ENCODE data around the gene PLAGL2.
A peak's percentile ranks its signal among the peaks of the same experiment; 100 is the strongest.
"Not testable (repeated sequence)": the region's sequence is repeated elsewhere in the genome, so short reads cannot be mapped to it uniquely, and the experiment has no call there.

The PLAGL2 gene

GRCh38 chr20:32179515-32179914, 28.0 kb downstream of the PLAGL2 start:
- DNase-seq, result no peak

DNA sequence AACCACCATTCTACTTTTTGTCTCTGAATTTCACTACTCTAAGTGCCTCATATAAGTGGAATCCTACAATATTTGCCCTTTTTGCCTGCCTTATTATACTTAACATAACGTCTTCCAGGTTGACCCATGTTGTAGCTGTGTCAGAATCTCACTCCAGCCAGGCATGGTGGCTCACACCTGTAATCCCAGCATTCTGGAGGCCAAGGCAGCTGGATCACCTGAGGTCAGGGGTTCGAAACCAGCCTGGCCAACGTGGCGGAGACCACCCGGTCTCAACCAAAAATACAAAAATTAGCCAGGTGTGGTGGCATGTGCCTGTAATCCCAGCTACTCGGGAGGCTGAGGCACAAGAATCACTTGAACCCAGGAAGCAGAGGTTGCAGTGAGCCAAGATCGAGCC, 29.8 kb downstream of the PLAGL2 start:
- not testable (repeated sequence) for DNase-seq

- DNase-seq, result no peak
These were observed 39.2 kb downstream of the PLAGL2 start for GRCh38 chr20:32168184-32168910.

DNA sequence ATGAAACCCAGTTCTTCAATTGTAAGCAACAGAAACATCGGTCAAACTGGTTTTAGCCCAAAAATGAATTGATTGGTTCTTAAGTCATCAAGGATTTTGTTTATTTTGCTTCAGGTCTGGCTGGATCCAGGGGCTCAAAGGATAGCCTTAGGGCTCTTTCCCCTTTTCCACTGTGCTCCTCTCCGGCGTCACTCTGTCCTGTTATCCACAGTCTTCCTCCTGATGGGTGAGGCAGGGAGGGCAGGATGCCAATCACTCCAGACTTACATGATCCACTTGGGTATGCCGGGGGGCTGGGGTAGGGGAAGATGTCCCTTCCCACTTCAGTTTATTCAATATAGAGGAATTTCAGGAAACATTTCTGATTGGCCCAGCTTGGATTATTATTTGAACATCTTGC, 40.0 kb downstream of the PLAGL2 start:
- no peak for DNase-seq

DNA sequence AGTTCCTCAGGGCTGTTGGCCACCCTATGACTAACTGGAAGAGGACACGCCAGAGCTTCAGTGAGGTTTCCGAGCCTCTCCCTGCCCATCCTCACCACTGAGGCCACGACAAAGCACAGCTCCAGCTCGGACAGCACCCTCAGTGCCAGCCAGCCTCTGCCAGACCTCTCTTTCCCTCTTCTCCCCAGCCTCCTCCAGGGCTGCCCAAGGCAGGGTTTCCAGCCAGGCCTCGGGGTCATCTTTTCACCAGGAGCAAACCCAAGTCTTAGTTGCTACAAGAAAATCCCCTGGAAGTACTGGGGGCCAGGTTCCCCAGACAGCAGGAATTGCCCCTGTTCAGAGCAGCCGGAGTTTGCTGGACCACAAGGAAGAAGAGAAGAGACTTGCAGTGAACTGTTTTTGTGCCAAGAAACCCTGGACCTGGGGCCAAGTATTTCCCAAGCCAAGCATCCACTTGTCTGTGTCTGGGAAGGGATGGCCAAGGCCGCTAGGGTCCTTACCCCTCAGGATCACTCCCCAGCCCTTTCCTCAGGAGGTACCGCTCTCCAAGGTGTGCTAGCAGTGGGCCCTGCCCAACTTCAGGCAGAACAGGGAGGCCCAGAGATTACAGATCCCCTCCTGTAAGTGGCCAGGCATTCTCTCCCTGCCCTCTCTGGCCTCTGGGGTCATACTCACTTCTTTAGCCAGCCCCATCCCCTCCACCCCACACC, 41.6 kb downstream of the PLAGL2 start:
- no peak for DNase-seq

DNA sequence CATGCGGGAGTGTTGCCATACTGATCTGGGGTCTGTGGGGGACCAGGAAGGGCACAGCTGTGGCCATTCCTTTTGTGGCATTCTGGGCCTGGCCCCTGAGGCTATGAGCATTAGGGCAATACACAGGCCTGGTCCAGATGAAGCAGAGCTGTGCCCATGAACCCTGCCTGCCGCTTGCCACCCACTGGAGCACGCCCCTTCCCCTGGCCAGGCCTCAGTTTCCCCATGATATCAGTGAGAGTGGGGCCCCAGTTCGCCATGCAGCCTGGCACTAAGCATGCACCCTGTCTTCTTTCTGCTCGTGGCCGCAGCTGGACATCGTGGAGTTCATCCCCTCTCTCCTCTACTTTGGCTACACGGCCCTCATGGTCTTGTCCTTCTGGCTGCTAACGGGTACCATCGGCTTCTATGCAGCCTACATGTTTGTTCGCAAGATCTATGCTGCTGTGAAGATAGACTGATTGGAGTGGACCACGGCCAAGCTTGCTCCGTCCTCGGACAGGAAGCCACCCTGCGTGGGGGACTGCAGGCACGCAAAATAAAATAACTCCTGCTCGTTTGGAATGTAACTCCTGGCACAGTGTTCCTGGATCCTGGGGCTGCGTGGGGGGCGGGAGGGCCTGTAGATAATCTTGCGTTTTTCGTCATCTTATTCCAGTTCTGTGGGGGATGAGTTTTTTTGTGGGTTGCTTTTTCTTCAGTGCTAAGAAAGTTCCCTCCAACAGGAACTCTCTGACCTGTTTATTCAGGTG, 42.4 kb downstream of the PLAGL2 start:
- DNase-seq, result no peak

DNA sequence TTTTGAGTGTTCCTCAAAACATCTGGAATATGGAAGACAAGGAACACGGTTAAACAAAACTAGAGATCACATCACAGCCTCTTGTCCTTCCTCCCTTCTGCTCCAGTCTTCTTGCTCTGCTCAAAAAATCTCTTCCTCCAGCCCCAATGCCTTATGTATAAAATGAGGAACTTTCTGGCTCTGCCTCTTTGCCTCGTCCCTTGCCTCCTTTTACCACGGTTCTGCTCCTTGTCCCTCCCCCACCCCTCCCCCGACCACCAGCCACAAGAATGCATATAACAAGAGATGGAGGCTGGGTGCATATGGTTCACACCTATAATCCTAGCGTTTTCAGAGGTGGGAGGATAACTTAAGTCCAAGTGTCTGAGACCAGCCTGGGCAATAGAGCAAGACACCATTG, 43.6 kb downstream of the PLAGL2 start:
- DNase-seq, result no peak

- no peak for DNase-seq
These were observed 45.2 kb downstream of the PLAGL2 start for GRCh38 chr20:32162351-32162750.

DNA sequence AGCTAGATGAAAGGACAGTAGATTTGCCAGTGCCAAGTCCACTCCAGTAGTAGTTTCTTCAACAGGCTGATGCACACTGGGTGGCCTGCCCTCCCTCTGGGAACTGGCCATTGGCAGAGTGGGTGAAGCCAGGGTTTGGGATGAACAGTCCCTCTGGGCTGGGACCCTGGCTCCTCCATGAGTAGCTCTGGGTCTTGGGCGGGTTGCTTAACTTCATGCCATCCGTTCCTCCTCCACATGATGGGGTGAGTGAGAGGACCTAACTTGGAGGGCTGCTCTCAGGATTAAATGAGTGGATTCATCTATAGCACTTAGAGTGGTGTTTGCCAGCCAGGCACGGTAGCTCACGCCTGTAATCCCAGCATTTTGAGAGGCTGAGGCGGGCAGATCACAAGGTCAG, 47.2 kb downstream of the PLAGL2 start:
- no peak for DNase-seq

- DNase-seq, result no peak
These were observed 47.7 kb downstream of the PLAGL2 start for GRCh38 chr20:32159766-32160221.

GRCh38 chr20:32158943-32159660, 48.4 kb downstream of the PLAGL2 start:
- DNase-seq, result no peak

DNA sequence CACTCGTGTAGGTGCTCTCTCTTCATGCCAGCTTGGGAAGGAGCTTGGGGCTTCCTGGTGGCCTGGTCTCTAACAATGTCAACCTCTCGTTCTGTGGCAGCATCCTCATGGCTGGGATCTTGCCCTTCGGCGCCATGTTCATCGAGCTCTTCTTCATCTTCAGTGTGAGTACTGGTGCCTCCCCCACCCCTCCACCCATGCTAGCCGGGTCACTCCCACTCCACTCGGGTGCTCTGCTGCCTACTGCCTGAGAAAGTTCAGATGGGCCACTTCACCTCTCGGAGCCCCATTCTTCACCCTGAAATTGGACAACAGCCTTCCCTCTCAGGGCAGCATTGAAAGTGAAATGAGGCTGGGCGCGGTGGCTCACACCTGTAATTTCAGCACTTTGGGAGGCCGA, 49.2 kb downstream of the PLAGL2 start:
- no peak for DNase-seq

DNA sequence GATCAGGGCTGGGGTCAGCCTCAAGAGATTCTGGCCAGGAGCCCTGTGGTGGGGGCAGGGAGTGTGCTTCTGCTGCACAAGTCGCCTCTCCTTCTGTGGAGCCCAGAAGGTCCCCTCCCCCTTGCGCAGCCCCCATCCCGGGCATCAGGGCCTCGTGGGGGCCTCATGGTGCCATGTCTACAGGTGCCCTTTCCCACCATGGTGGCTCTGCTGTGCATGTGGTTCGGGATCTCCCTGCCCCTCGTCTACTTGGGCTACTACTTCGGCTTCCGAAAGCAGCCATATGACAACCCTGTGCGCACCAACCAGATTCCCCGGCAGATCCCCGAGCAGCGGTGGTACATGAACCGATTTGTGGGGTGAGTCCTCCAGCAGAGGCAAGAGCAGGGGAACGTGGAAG, 49.9 kb downstream of the PLAGL2 start:
- DNase-seq, result no peak

DNA sequence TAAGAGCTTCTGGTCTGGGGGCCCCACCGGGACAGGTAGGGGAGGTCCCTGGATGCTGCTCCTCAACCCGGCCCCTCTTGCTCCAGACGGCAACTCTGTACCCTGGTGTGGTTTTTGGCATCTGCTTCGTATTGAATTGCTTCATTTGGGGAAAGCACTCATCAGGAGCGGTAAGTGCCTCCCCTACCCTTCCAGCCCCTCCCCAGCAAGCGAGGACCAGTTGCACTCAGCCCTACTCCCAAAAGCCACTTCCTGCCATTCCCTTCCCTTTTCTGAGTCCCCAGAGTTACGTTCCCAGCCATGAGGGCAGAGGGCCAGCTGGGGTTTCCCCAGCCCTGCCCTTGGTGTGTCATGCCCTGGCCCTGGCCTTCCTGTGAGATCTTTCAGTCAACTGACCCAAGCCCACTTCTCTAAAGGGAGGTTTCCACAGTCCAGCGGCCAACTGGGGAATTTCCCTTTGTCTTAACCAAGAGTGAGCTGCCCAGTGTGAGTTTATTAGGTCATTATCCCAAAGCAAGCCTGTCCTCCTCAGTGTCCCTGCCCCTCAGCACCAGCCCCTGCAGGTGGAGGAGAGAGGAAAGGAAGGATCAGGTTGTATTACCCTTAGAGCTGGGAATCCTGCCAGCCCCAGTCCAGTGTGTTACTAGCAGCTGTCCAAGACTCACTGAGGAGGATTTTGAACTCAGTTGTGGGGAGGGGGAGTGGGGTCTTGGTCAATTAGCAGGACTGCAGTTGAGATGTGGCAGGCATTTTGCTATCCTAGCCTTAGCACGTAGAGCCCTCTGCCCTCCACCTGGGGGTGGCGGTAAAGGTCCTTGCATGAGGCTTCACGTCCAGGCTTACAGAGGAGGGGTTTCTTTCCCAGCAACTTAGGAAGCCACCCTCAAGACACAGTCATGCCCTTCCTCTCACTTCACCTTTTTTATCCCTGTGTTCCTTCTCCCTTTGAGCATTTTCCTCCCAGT, 52.2 kb downstream of the PLAGL2 start:
- DNase-seq, result peak; percentile 37

GRCh38 chr20:32153771-32154170, 53.8 kb downstream of the PLAGL2 start:
- DNase-seq, result no peak

GRCh38 chr20:32153156-32153665, 54.3 kb downstream of the PLAGL2 start:
- DNase-seq, result no peak

DNA sequence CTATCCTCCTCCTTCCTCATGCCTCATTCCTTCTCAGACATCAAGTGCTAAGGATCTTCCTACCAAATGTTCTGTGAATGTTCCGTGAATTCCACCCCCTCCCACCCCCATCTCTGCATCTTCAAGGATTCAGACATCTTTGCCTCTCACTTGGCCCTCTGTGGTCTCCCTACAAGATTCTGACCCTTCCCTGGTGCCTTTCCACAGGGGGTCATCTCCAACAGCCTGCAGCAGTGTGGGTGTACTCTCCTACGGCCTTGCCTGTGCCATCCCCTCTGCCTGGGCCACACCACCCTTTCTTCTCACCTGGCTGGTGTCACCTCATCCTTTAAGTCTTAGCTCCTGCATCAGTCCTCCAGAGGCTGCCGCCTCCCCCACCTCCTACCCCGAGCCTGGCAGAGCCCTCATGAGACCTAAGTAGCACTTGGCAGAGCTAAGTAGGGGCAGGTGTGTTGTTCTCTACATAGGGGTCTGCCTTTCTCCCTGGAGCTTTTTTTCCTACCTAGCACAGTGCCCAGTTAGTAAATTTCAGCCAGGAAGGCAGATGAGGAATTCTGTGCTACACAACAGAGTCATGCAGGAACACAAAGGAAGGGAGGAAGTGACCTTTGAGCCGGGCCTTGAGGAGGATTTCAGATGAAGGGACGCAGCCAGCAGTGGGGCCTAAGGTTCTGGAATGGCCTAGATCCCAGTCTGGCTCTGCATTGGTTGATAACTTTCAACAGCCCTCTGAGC, 55.0 kb downstream of the PLAGL2 start:
- DNase-seq, result no peak

GRCh38 chr20:32150291-32150848, 57.2 kb downstream of the PLAGL2 start:
- no peak for DNase-seq

- DNase-seq, result no peak
These were observed 57.9 kb downstream of the PLAGL2 start for GRCh38 chr20:32149566-32150170.

Data from stimulated activated CD4-positive, alpha-beta T cell treated with anti-CD3 and anti-CD28 coated beads, Interleukin-4, amount 100 ng/mL, for 1 hour (primary cell).